Transverse colon (tissue), 4 donors: Measurements from ENCODE around the gene NUTF2. TPM values are rescaled to one million over a fixed set of nuclear protein-coding genes. Genes with fewer than 3 reads are reported as not detected.

Source experiments
- DNase-seq: peaks from one replicate; pipeline ENCODE4 v3.0.0-alpha.2; 2019
- H3K27ac ChIP-seq, 4 donors: fragments of 200-600 bp; sonication (generic); 2 replicates each; pipeline ENCODE4 v1.5.1; 2016 to 2018; ENCODE audit warnings: inconsistent platforms in 4 of 4
- H3K27me3 ChIP-seq: fragments of 200-600 bp; sonication (generic); 2 replicates; pipeline ENCODE4 v1.5.1; 2017; ENCODE audit warnings: inconsistent platforms
- H3K36me3 ChIP-seq, 4 donors: fragments of 200-600 bp; sonication (generic); 2 replicates each; pipeline ENCODE4 v1.5.1; 2017 to 2019; ENCODE audit warnings: inconsistent platforms in 4 of 4
- H3K4me1 ChIP-seq, 4 donors: fragments of 200-600 bp; sonication (generic); 2 replicates each; pipeline ENCODE4 v1.5.1; 2017 to 2020; ENCODE audit warnings: inconsistent platforms in 4 of 4
- H3K4me3 ChIP-seq, 4 donors: fragments of 200-600 bp; sonication (generic); 1 replicate in 1 of 4; 2 replicates in 3 of 4; pipeline versions ENCODE4 v1.5.1 to v1.6.1; 2017 to 2019; ENCODE audit warnings: inconsistent platforms in 4 of 4
- H3K9me3 ChIP-seq, 2 donors: fragments of 200-600 bp; sonication (generic); 2 replicates each; pipeline ENCODE4 v1.5.1; 2017 to 2019; ENCODE audit warnings: inconsistent platforms in 2 of 2
- EP300 ChIP-seq: sonication (generic); formaldehyde crosslinking; IDR thresholded peaks from one replicate; pipeline ENCODE4 v1.6.1; 2017; ENCODE audit warnings: antibody characterized with exemption, low read depth
- POLR2A ChIP-seq: fragments of 450-650 bp; IDR thresholded peaks from one replicate; pipeline ENCODE4 v1.6.1; 2016; ENCODE audit warnings: antibody characterized with exemption, mild to moderate bottlenecking, moderate library complexity
- POLR2AphosphoS5 ChIP-seq, 3 donors: sonication (generic); formaldehyde crosslinking; IDR thresholded peaks; one replicate each; pipeline ENCODE4 v1.6.1; 2016; ENCODE audit warnings: antibody characterized with exemption in 3 of 3
- WGBS, 2 donors: methylation state at CpG; one replicate each; pipeline ENCODE4 v1.1.5; 2018; ENCODE audit warnings: low coverage in 1 of 2; 5-methylcytosine and 5-hydroxymethylcytosine counted together
- in situ Hi-C, 4 donors: fragments of 200-750 bp; cut with MboI; loops; one replicate each; pipeline versions ENCODE4 v1.15.0 to v1.15.1; 2017; ENCODE audit warnings: low sequenced_read_pairs in 3 of 4, low pct_ligation_motif_present in 1 of 4, low pct_unique_long_range_greater_than_20kb in 1 of 4
- intact Hi-C: fragments of 100-400 bp; cut with DNase I; formaldehyde crosslinking; loops from one replicate; pipeline ENCODE4 v1.15.1; 2023; ENCODE audit warnings: low total_unique reads
- total RNA-seq, 4 donors: library from RNA; depleted of rRNA; stranded (reverse); fragments of >200 nt; gene quantifications; one replicate each; pipeline ENCODE4 v1.1.0, GENCODE V29; 2016
- TF ChIP-seq, protein P1 (sequence below), 5 experiments: fragments of 200-600 bp in 3 of 5; fragments of 450-650 bp in 2 of 5; sonication (generic) in 3 of 5; IDR thresholded peaks; 1 replicate in 2 of 5; 2 replicates in 3 of 5; pipeline ENCODE4 v1.5.1; 2016 to 2017; ENCODE audit warnings: antibody characterized with exemption in 5 of 5, inconsistent platforms in 3 of 5, mild to moderate bottlenecking in 2 of 5, moderate library complexity in 1 of 5

The NUTF2 gene
- total RNA-seq, 4 donors from 2014 or later = 75.2 to 131 (median 89.0) TPM

DNA sequence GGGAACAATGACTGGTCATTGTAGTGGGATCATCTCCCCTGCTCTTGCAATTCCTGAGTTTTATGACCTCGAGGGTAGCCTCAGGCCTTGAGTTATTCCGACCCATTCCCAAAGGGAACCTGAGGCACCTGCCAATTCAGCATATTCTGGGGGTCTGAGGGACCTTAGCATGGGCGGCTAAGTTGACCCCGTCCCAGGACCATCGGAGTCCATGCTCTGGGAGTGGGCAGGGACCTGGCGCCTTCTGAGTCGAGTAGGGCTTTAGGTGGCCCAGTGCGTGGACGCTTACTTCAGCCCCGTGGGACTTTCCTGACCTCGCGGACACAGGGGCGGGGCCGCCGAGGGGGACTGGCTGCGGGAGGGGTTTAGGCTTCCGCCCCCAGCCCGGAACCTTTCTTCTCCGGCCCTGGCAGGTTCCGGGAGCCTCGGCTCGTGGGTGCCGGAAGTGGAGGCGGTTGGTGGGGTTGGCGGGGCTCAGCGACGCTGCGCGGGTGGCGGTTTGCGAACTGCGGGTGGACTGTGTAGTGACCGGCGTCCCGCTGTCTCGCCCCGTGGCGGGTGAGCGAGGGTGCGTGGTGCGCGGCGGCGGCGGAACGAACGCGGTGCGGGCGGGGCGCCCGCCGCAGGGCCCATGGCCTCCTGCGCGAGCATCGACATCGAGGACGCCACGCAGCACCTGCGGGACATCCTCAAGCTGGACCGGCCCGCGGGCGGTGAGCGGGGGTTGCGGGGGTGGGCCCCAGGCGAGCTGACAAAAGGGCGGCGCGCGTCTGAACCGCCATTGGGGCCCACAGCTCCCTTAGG is 26.1 kb downstream of the NUTF2 start, which contains the start of gene EDC4:
TSS of gene EDC4 (plus strand) at position 422 of the 804 bp plus-strand sequence. CDS start at position 632, 210 bp downstream.
- intact Hi-C loops = no loop called here
- no peaks in the 10 kb centered on the region for H3K27me3 ChIP-seq
- DNase-seq = peak; percentile 88

DNA sequence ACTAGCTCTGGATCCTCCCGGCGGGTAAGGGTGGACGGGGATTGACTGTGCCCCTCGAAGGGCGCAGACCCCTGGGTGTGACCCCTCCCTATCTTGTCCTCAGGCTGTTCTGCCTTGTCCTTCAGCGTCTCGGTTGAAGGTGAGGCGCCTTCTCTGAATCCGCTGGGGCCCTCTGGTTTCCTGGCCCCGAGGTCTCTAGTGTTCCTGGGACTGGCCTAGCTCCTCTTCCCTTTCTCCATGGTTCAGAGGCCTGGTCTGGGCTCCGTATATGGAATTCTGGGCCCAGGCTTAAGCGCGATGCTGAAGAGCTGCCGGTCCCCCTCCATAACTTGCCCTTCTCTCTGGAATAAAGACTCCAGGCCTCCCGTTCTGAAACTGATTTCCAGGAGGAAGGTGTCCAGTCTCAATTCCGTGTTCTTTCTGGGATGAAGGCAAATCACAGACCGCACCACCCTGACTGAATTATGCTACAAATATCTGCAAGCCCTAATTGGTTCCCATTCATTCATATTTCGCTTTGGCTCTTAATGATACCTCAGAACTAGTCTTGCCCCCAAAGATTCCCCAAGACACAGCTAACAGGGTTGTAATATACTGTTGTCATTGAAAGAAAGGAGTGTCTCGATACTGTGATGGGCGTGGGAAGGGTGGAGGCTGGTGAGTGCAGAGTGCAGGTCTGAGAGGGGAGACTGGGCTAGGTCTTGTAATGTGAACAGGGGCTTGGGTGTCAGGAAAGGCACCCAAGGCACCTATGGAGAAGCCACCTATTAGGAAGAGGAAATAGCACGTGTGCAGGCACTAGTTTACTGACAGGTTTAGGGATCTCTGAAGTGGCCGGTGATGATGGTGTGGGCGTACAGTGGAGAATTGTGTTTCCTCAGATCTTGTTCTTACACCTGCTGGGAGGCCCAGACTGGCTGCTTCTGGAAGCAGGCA is 27.0 kb downstream of the NUTF2 start:
- intact Hi-C loops (no loop called here), in situ Hi-C loops (no loop called here)
- WGBS, 2 donors = 8 to 18% methylated on average over 8 to 23 of the region's 23 CpGs
- TF ChIP-seq POLR2A = no peak
- peak in 1 of 3 donors; percentile 34 for TF ChIP-seq POLR2AphosphoS5 (IDR thresholded peaks at IDR 0.05)
- H3K4me3 ChIP-seq = peak overlapping the region; percentile 75 to 96 (median 87)
- peak; percentile 28 for DNase-seq
- no peaks in the 10 kb centered on the region for H3K9me3 ChIP-seq
- peak overlapping the region; percentile 85 to 90 (median 88) for H3K27ac ChIP-seq
- peaks cover 0 to 22% (median 7%) of the 10 kb centered on the region in 4 donors for H3K36me3 ChIP-seq
- no peaks in the 10 kb centered on the region for H3K27me3 ChIP-seq
- H3K4me1 ChIP-seq = peaks cover 17 to 27% (median 21%) of the 10 kb centered on the region in 4 donors

More for the DNA sequence above, 26.1 kb downstream of the NUTF2 start, which contains the start of gene EDC4:
- peaks cover 17 to 27% (median 21%) of the 10 kb centered on the region in 4 donors for H3K4me1 ChIP-seq
- WGBS, 2 donors = 0% methylated on average over 56 of the region's 72 CpGs; no CpG with 5 or more reads in 1 of the 2 donors
- no peaks in the 10 kb centered on the region for H3K9me3 ChIP-seq
- H3K27ac ChIP-seq = peak within 1 kb of the TSS; percentile 85 to 90 (median 88)
- H3K4me3 ChIP-seq = peak within 1 kb of the TSS; percentile 75 to 96 (median 87)
- peaks cover 0 to 20% (median 3%) of the 10 kb centered on the region in 4 donors for H3K36me3 ChIP-seq
- in situ Hi-C loops = no loop called here
- TF ChIP-seq POLR2A (peak; percentile 74), POLR2AphosphoS5 (IDR thresholded peaks at IDR 0.05) (peak; percentile 57 to 88 (median 83)), EP300 (no peak)
- TF ChIP-seq, protein P1, sequence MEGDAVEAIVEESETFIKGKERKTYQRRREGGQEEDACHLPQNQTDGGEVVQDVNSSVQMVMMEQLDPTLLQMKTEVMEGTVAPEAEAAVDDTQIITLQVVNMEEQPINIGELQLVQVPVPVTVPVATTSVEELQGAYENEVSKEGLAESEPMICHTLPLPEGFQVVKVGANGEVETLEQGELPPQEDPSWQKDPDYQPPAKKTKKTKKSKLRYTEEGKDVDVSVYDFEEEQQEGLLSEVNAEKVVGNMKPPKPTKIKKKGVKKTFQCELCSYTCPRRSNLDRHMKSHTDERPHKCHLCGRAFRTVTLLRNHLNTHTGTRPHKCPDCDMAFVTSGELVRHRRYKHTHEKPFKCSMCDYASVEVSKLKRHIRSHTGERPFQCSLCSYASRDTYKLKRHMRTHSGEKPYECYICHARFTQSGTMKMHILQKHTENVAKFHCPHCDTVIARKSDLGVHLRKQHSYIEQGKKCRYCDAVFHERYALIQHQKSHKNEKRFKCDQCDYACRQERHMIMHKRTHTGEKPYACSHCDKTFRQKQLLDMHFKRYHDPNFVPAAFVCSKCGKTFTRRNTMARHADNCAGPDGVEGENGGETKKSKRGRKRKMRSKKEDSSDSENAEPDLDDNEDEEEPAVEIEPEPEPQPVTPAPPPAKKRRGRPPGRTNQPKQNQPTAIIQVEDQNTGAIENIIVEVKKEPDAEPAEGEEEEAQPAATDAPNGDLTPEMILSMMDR (IDR thresholded peaks at IDR 0.05) = no peak

DNA sequence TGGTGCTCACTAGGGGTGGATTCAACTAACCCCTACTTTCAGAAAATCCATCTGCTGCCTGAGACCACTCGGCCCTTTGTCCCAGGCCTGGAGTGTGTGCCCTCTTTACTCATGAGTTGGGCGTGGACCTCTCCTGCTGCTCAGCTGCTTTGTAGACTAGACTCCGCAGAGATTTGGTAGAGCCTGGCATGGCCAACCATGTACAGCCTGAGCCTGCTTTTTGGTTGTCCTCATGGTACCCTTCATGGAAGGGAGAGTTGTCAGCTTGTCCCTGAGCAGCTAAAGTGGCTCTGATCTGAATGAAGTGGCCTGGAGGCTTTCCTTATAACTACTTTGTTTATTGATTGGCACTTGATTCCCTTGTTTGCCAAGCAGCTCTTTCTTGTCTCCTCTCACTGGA is 27.6 kb downstream of the NUTF2 start:
- Histone ChIP-seq H3K27ac (peak overlapping the region; percentile 11 to 90 (median 88)), H3K4me1 (peaks cover 17 to 27% (median 21%) of the 10 kb centered on the region in 4 donors), H3K9me3 (no peaks in the 10 kb centered on the region), H3K36me3 (peaks cover 0 to 27% (median 10%) of the 10 kb centered on the region in 4 donors), H3K4me3 (peak overlapping the region in 3 of 4 donors; percentile 75 to 88 (median 86)), H3K27me3 (no peaks in the 10 kb centered on the region)
- TF ChIP-seq EP300 (no peak), POLR2A (no peak), POLR2AphosphoS5 (IDR thresholded peaks at IDR 0.05) (no peak)
- TF ChIP-seq, protein P1 (IDR thresholded peaks at IDR 0.05) = no peak
- 61% methylated on average over 3 of the region's 3 CpGs; no CpG with 5 or more reads in 1 of the 2 donors for WGBS, 2 donors
- DNase-seq = no peak
- in situ Hi-C loops = no loop called here
- intact Hi-C loops = no loop called here

DNA sequence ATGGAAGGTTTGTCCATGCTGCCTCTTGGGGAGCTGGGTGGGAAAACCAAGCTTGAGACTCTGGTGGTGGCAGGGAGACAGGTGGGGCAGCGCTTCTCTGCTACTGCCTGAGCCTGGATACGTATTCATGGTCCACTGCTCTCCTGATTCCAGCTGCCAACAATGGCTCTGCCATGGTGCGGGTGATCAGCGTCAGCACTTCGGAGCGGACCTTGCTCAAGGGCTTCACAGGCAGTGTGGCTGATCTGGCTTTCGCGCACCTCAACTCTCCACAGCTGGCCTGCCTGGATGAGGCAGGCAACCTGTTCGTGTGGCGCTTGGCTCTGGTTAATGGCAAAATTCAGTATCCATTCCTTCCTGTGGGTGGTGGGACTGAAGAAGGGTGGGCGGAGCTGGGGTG is 30.3 kb downstream of the NUTF2 start:
- 92% methylated on average over 9 of the region's 11 CpGs; no CpG with 5 or more reads in 1 of the 2 donors for WGBS, 2 donors
- H3K27me3 ChIP-seq = no peaks in the 10 kb centered on the region
- no peaks in the 10 kb centered on the region for H3K9me3 ChIP-seq
- H3K27ac ChIP-seq = no peak overlapping the region
- in situ Hi-C loops (no loop called here), intact Hi-C loops (no loop called here)
- no peak for DNase-seq
- H3K4me3 ChIP-seq = no peak overlapping the region
- peaks cover 0 to 50% (median 21%) of the 10 kb centered on the region in 4 donors for H3K36me3 ChIP-seq
- H3K4me1 ChIP-seq = peaks cover 17 to 27% (median 21%) of the 10 kb centered on the region in 4 donors
- TF ChIP-seq EP300 = no peak
- TF ChIP-seq, protein P1 (IDR thresholded peaks at IDR 0.05) = no peak
- TF ChIP-seq POLR2AphosphoS5 (IDR thresholded peaks at IDR 0.05) = no peak
- no peak for TF ChIP-seq POLR2A
